Measurements from ENCODE around the gene TCF12.

The TCF12 gene

GRCh38 chr15:56916825-56917477 is 1.5 kb upstream of the TCF12 start:
- H3K4me3 ChIP-seq (replicated peaks; ENCODE audit: insufficient read depth, low read length) = no peak overlapping the region
- no peak for DNase-seq (ENCODE audit: low read depth in 1 of 2, low spot score in 1 of 2)
- no peak for TF ChIP-seq CTCF (IDR thresholded peaks at IDR 0.05; ENCODE audit: insufficient read depth, low read length)
- TF ChIP-seq SPI1 (IDR thresholded peaks at IDR 0.05; ENCODE audit: borderline replicate concordance, low read depth) = no peak
- no peak for TF ChIP-seq GABPA (IDR thresholded peaks at IDR 0.05; ENCODE audit: low read depth)
- TF ChIP-seq POLR2AphosphoS5 (IDR thresholded peaks at IDR 0.05; ENCODE audit: low read depth) = no peak
- TF ChIP-seq REST (IDR thresholded peaks at IDR 0.05; ENCODE audit: insufficient replicate concordance, low read depth) = no peak
- no peak overlapping the region for H3K27ac ChIP-seq (replicated peaks)
- no peaks in the 10 kb centered on the region for H3K27me3 ChIP-seq (ENCODE audit: insufficient read depth, poor library complexity, severe bottlenecking)

GRCh38 chr15:56917652-56918045 is 795 bp upstream of the TCF12 start:
- H3K4me3 ChIP-seq (replicated peaks; ENCODE audit: insufficient read depth, low read length) = peak overlapping the region; percentile 73
- H3K27ac ChIP-seq (replicated peaks) = peak overlapping the region; percentile 88
- no peaks in the 10 kb centered on the region for H3K27me3 ChIP-seq (ENCODE audit: insufficient read depth, poor library complexity, severe bottlenecking)
- no peak for DNase-seq (ENCODE audit: low read depth in 1 of 2, low spot score in 1 of 2)
- no peak for TF ChIP-seq REST (IDR thresholded peaks at IDR 0.05; ENCODE audit: insufficient replicate concordance, low read depth)
- no peak for TF ChIP-seq GABPA (IDR thresholded peaks at IDR 0.05; ENCODE audit: low read depth)
- TF ChIP-seq SPI1 (IDR thresholded peaks at IDR 0.05; ENCODE audit: borderline replicate concordance, low read depth) = no peak
- no peak for TF ChIP-seq POLR2AphosphoS5 (IDR thresholded peaks at IDR 0.05; ENCODE audit: low read depth)
- TF ChIP-seq CTCF (IDR thresholded peaks at IDR 0.05; ENCODE audit: insufficient read depth, low read length) = no peak

- TF ChIP-seq REST (IDR thresholded peaks at IDR 0.05; ENCODE audit: insufficient replicate concordance, low read depth) (peak; percentile 24), POLR2AphosphoS5 (IDR thresholded peaks at IDR 0.05; ENCODE audit: low read depth) (no peak)
- H3K27ac ChIP-seq (replicated peaks) = peak overlapping the region; percentile 88
- H3K27me3 ChIP-seq (ENCODE audit: insufficient read depth, poor library complexity, severe bottlenecking) = no peaks in the 10 kb centered on the region
- peak; percentile 31 to 43 for DNase-seq (ENCODE audit: low read depth in 1 of 2, low spot score in 1 of 2)
- H3K4me3 ChIP-seq (replicated peaks; ENCODE audit: insufficient read depth, low read length) = peak overlapping the region; percentile 73
Observed at GRCh38 chr15:56919031-56919608, 676 bp downstream of the TCF12 start.

Measured in HL-60 (cell line).